ENCODE results near the gene CYP2D6.

Gene CYP2D6

DNA sequence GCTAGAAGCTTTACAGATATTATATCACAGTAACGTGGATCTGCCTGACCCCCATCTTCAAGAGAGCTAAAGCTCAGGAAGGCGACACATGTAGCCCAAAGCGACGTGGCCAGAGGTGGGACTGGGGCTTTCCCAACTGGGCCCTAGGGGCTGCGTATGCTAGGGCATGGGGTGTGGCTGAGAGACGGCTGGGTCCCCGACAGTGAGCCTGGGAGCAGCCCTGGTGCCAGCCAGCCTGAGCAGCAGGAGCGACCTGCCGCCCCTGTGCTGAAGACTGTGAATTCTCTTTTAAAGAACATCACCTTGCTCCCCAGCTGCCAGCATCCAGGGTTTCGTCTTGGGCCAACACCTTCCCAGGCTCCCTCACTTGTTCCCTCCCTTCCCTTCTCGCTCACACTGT, 32.9 kb upstream of the CYP2D6 start:
- Histone ChIP-seq H3K4me1 (ENCODE audit: insufficient read depth, low read length, severe bottlenecking) (no peaks in the 10 kb centered on the region), H3K9me2 (ENCODE audit: low read depth, low read length) (no peaks in the 10 kb centered on the region), H4K20me1 (ENCODE audit: insufficient read depth, low read length) (no peaks in the 10 kb centered on the region), H3K4me2 (ENCODE audit: low read length) (no peak overlapping the region), H3F3A (ENCODE audit: insufficient read depth, low read length) (no peaks in the 10 kb centered on the region), H3K4me3 (ENCODE audit: low read depth, low read length, poor library complexity, severe bottlenecking) (no peak overlapping the region), H3K27ac (ENCODE audit: low read depth, low read length, poor library complexity, severe bottlenecking) (no peak overlapping the region), H3K27me3 (ENCODE audit: insufficient read depth, low read length) (no peaks in the 10 kb centered on the region), H2AFZ (ENCODE audit: low read length) (no peak overlapping the region), H3K79me2 (ENCODE audit: insufficient read depth, low read length) (no peaks in the 10 kb centered on the region), H3K9me3 (ENCODE audit: low read length) (no peaks in the 10 kb centered on the region), H3K36me3 (ENCODE audit: insufficient read depth, low read length) (peaks cover 12% of the 10 kb centered on the region; the same call in 1 of the 2 replicates), H3K9ac (ENCODE audit: low read length) (no peak overlapping the region)
- TF ChIP-seq EZH2 (IDR thresholded peaks at IDR 0.05; ENCODE audit: borderline replicate concordance, low read length) (no peak), CTCF (IDR thresholded peaks at IDR 0.05; ENCODE audit: low read length) (no peak)

GRCh38 chr22:42162728-42163489, 32.3 kb upstream of the CYP2D6 start:
- Histone ChIP-seq H3K27ac (ENCODE audit: low read depth, low read length, poor library complexity, severe bottlenecking) (no peak overlapping the region), H3F3A (ENCODE audit: insufficient read depth, low read length) (no peaks in the 10 kb centered on the region), H3K4me3 (ENCODE audit: low read depth, low read length, poor library complexity, severe bottlenecking) (no peak overlapping the region), H3K9me2 (ENCODE audit: low read depth, low read length) (no peaks in the 10 kb centered on the region), H3K9me3 (ENCODE audit: low read length) (no peaks in the 10 kb centered on the region), H2AFZ (ENCODE audit: low read length) (no peak overlapping the region), H3K4me1 (ENCODE audit: insufficient read depth, low read length, severe bottlenecking) (no peaks in the 10 kb centered on the region), H3K79me2 (ENCODE audit: insufficient read depth, low read length) (no peaks in the 10 kb centered on the region), H4K20me1 (ENCODE audit: insufficient read depth, low read length) (no peaks in the 10 kb centered on the region), H3K4me2 (ENCODE audit: low read length) (no peak overlapping the region), H3K27me3 (ENCODE audit: insufficient read depth, low read length) (no peaks in the 10 kb centered on the region), H3K36me3 (ENCODE audit: insufficient read depth, low read length) (peaks cover 7% of the 10 kb centered on the region), H3K9ac (ENCODE audit: low read length) (no peak overlapping the region)
- TF ChIP-seq CTCF (IDR thresholded peaks at IDR 0.05; ENCODE audit: low read length) (no peak), EZH2 (IDR thresholded peaks at IDR 0.05; ENCODE audit: borderline replicate concordance, low read length) (no peak)

DNA sequence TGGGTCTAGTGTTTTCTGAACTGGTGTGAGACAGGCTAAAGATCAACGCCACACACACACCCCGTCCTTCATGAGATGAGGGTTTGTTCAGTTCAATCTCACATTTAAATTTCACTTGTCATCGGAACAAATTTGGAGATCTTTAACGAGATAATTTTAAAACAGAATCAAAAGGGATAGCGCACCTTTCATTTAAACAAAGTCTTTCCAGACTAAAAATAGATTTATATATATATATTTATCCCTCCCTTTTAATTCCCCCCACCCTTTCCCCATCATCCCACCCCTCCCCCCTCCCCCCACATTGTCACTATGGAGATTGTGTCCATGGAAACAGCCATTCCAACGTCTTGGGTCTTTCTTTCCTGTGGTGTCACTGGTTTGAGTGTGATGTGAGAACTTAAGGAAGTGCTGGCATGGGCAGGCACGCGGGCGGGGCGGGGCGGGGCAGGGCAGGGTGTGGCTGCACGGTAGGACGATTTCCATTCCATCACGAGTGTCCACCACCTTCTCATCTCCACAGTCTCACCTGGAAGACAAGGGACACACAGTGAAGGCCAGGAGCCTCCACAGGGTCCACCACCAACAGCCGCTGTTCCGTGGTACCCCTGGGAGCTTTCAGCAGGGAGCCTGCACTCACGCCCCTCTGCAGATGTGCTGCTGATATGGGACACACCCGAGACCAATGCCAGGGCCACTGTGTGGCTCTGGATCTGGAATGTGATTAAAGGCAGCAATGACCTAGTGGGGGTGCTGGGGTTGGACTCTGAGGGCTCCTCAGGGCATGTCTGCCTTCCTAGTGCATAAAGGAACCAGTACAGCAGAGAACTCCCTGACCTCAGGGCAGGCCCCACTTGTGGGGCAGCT, 30.5 kb upstream of the CYP2D6 start:
- Histone ChIP-seq H4K20me1 (ENCODE audit: insufficient read depth, low read length) (no peaks in the 10 kb centered on the region), H3K9me2 (ENCODE audit: low read depth, low read length) (no peaks in the 10 kb centered on the region), H2AFZ (ENCODE audit: low read length) (no peak overlapping the region), H3F3A (ENCODE audit: insufficient read depth, low read length) (no peaks in the 10 kb centered on the region), H3K27me3 (ENCODE audit: insufficient read depth, low read length) (no peaks in the 10 kb centered on the region), H3K4me2 (ENCODE audit: low read length) (no peak overlapping the region), H3K4me3 (ENCODE audit: low read depth, low read length, poor library complexity, severe bottlenecking) (no peak overlapping the region), H3K79me2 (ENCODE audit: insufficient read depth, low read length) (no peaks in the 10 kb centered on the region), H3K4me1 (ENCODE audit: insufficient read depth, low read length, severe bottlenecking) (no peaks in the 10 kb centered on the region), H3K36me3 (ENCODE audit: insufficient read depth, low read length) (no peaks in the 10 kb centered on the region; the same call in none of the 2 replicates), H3K9ac (ENCODE audit: low read length) (no peak overlapping the region), H3K9me3 (ENCODE audit: low read length) (no peaks in the 10 kb centered on the region), H3K27ac (ENCODE audit: low read depth, low read length, poor library complexity, severe bottlenecking) (no peak overlapping the region)
- no peak for TF ChIP-seq EZH2 (IDR thresholded peaks at IDR 0.05; ENCODE audit: borderline replicate concordance, low read length)
- no peak for TF ChIP-seq CTCF (IDR thresholded peaks at IDR 0.05; ENCODE audit: low read length)

All from OCI-LY1 (cell line).